Stimulated activated naive CD4-positive, alpha-beta T cell treated with Interleukin-2 at 50 U/mL for 16 hours (primary cell): ENCODE results near the gene DESI1.
"Not testable (repeated sequence)": the region's sequence is repeated elsewhere in the genome, so short reads cannot be mapped to it uniquely, and the experiment has no call there.

ENCODE experiments used
- DNase-seq: peaks from one replicate; lab custom pipeline; 2025; lab: John Stamatoyannopoulos, UW

The DESI1 gene

GRCh38 chr22:41585898-41586297, 34.9 kb downstream of the DESI1 start:
- no peak for DNase-seq

DNA sequence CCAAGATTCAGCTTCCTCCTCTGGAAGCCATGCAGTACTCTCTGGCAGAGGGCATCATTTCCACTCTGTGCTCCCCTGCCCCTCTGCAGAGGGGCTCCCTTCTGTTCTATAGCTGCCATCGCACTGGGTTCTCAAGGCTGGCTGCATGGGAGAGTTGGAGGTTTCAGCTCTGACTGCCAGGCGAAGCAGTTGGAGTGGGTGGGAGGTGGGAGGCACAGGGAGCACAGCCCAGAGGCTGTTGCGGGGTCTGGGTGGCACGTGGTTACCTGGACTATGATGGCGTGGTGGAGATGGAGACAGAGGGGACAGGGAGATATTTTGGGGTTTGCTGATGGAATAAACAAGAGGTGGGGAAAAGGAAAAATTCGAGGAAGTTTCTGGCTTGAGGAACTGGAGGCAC, 36.0 kb downstream of the DESI1 start:
- DNase-seq, result no peak

DNA sequence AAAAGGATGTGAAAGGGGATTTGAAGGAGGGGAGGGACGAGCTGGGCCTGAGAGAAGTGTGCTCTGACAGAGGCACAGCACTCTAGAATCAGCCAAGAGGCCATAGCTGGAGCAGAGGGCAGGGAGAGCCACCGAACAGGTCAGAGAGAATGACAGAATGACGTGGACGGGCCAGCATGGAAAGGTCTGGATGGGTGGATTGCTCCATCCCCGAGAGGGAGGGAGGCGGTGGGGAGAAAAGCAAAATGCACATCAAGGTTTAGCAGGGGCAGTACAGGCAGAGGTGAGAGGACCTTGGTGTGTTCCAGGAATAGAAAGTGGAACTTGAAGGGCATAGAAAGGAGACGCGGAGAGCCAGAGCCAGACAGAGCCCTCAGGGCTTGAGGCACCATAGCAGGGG, 38.1 kb downstream of the DESI1 start:
- no peak for DNase-seq

GRCh38 chr22:41579997-41580355, 40.9 kb downstream of the DESI1 start:
- DNase-seq, result no peak

GRCh38 chr22:41579297-41579996, 41.4 kb downstream of the DESI1 start:
- DNase-seq, result no peak

DNA sequence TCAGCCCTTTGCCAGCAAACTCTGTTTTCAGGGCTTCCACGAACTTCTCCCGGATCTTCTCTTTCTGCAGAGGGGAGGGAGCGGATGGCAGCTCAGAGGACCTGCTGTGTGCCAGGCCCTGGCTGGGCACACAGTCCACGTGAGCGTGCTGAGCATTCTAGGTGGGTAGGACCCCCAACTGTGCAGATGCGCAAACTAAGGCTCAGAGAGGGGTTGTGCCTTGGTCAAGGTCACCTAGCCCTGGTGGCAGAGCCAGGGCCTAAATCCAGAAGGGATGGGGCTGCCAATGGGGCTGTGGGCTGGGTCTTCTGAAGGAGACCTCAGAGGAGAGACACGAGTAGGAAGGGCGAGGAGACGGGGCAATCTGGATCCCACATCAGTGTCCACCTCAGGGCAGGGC, 42.0 kb downstream of the DESI1 start:
- no peak for DNase-seq

- DNase-seq, result no peak
Observed at GRCh38 chr22:41578114-41578513, 42.7 kb downstream of the DESI1 start.

GRCh38 chr22:41576877-41577276, 44.0 kb downstream of the DESI1 start:
- DNase-seq, result no peak

DNA sequence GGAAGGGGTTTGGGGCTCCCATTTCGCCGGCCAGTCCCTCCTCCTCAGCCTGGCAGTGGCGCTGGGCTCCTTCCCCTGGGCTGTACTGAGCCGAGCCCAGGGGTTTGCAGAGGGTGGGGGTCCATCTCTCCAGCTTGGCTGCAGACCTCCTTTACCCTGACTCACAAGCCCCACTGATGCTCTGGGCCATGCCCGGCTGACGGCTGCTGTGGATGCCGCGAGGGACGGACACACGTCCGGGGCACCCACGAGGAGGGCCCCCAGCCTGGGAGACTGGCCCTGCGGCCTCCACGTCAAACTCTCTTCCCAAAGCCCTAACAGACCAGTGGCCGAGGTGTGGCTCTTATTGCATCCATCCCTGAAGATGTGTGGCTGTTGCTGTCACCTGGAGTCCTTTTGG, 45.3 kb downstream of the DESI1 start:
- DNase-seq, result no peak

- DNase-seq, result no peak
Observed at GRCh38 chr22:41574847-41575381, 45.9 kb downstream of the DESI1 start.

GRCh38 chr22:41573677-41574076, 47.2 kb downstream of the DESI1 start:
- DNase-seq, result no peak

- DNase-seq, result not testable (repeated sequence)
Observed at GRCh38 chr22:41572305-41572704, 48.5 kb downstream of the DESI1 start.

DNA sequence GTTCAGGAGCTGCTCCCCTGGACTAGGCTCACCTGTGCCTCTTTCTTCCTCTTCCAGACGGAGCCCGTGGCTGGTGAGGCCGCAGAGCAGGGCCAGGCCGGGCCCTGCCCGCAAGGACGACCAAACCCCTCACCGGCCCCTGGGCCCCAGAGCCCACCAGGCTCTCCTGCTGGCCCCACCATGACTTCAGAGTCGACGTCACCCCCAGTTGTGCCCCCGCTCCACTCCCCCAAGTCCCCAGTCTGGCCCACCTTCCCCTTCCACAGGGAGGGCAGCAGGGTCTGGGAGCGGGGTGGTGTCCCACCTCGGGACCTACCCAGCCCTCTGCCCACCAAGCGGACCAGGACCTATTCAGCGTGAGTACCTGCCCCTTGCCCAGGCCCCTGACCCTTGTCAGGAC, 49.1 kb downstream of the DESI1 start:
- no peak for DNase-seq

DNA sequence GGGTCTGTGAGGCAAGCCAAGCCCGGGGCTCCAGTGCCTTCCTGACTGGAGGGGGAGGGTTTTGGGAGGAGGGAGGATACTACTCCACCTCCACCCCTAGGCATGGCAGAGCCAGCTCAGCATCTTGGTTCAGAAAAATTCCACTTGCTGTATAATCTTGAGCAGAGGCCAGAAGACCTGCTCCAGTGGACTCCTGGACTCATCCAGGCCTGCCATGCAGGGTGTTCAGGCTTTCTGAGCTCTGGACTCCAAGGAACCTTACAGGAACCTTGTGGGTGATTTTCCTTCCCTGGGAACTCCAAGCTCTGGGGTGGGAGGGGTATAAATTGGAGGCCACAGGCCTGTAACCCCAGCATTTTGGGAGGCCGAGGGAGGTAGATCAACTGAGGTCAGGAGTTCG, 50.6 kb downstream of the DESI1 start:
- no peak for DNase-seq

DNA sequence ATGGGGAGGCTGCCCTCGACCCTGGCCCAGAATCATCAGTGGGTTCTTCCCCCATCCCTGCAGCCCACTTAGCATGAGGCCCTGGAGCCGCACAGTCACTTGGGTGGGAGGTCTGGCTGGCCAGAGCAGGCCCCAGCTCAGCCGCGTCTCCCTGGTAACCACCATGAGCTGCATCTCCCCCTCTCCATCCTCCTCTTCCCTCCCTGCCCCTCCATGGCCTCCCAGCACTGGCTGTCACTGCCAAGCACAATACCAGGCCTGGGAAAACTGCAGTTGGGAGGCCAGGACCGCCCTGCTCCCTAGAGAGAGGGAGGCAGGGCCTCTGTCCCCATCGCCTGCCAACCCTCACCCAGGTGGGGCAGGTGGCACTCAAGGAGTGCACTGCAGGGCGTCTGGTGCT, 52.0 kb downstream of the DESI1 start:
- DNase-seq, result no peak

DNA sequence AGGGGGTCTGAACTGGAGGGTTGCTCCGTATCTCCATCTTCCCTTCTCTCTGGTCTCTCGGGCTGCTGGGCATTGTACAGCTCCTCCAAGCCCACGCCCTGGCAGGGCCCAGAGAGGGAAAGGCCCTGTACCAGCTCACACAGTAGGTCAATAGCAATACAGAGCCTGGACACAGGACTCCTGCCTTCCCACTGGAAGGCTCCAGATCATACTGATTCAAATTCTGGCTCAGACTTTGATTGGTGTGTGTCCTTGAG, 53.4 kb downstream of the DESI1 start:
- DNase-seq, result no peak

DNA sequence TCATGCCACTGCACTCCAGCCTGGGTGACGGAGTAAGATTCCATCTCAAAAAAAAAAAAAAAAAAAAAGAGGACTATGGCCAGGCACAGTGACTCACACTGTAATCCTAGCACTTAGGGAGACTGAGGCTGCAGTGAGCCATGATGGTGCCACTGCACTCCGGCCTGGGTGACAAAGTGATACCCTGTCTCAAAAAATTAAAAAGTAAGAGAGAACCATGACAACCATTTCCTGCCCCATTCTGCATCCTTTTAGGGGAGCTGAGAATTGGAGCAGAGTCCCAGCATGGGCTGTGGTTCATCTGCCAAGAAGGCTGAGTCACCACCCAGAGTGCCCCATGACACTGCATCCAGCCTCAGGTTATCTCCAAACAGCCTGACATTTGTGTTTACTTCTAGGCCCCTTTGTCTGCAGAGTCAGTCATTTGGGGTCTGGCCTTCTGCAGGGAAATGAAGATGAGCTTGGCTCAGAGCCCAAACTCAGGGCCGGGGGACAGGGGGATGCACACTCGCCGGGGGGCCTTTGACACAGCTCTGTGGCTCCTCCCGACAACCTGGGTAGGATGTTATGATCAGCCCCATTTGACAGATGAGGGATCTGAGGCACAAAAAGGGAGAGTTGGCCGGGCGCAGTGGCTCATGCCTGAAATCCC, 55.3 kb downstream of the DESI1 start:
- no peak for DNase-seq

DNA sequence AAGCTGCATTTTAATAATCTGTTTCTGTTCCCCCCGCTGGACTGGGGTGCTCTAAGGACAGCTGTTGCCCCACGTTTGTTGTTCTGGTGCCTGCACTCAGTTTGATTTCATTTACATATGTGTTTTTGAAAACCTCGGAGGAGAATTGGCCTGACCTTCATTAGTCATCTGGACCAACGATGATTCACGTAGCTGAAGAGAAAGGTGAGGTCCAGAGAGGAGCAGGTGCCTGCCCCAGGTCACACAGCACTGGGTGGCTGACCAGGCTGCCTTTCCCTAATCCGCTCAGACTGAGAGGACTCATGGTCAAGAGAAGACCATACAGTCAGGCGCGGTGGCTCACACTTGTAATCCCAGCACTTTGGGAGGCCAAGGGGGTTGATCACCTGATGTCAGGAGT, 56.3 kb downstream of the DESI1 start:
- DNase-seq, result no peak

- no peak for DNase-seq
Observed at GRCh38 chr22:41563051-41563711, 57.7 kb downstream of the DESI1 start.

DNA sequence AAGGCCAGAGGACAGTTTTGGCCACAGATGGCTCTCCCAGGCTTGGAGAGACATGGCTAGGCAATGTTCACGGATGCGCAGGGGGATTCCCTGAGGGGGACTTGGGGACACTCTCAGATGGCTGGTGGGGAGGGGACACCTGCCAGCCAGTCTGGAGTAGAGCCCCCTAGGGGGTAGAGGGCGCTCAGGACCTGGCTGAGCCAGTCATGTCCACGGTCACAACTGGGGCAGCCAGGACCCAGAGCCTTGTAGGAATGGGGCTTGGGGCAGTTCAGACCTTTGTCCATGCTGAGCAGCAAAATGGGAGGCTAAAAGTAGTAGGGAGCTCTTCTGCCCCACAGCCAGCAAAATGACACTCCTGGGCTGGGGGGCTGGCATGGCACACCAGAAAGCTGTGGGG, 58.4 kb downstream of the DESI1 start:
- no peak for DNase-seq

DNA sequence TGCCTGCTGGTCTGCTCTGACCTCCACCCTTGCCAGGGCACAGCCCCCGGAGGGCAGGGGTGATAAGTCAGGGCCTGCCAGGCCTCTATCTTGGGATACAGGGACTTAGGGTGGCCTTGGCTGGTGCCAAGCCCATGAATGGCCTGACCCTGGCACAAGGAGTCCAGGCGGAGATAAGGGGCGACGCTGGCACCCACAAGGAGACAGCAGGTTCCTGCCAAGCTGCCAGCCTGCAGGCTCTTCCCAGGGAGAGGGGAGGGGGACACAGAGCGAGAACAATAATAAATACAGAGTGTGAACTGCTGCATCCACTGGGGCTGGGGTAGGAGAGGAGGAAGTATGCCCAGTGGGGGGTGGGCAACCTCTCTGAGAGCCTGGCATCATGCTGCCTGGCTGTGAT, 59.1 kb downstream of the DESI1 start:
- no peak for DNase-seq

GRCh38 chr22:41561335-41561734, 59.5 kb downstream of the DESI1 start:
- DNase-seq, result no peak

DNA sequence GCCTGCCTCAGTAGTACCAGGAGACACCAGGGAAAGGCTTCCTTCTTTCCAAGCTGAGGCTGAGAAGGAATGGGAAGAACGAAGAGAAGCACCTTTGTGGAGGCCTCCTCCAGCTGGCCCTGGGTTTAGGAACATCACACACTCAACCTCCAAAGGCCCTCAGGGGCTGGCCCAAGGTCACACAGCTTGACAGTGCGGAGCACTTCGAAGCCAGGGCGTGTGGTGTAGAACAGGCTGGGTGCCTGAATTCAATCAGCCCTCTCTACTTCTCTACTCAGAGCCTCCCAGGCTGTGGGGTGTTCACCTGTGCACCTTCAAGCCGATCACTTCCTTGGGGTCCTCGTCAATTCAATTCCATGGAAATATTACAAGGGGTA, 60.8 kb downstream of the DESI1 start:
- DNase-seq, result no peak

DNA sequence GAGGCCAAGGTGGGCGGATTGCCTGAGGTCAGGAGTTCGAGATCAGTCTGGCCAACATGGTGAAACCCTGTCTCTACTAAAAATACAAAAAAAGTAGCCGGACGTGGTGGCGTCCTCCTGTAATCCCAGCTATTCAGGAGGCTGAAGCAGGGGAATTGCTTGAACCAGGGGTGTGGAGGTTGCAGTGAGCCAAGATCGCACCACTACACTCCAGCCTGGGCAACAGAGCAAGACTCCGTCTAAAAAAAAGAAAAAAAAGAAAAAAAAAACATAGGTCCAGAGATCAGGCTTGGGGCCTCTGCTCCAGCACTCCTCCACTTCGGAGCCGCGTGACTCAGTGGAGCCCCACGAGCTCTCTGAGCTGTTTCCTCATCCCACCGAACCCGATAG, 62.6 kb downstream of the DESI1 start:
- not testable (repeated sequence) for DNase-seq
